GM23248 (cell line): Measurements from ENCODE around the gene ATM. TPM values are rescaled to one million over a fixed set of nuclear protein-coding genes. Genes with fewer than 3 reads are reported as not detected.

Source experiments
- DNase-seq: peaks from one replicate; pipeline ENCODE4 v3.0.0-alpha.2; 2015
- H2AFZ ChIP-seq: fragments of 200-600 bp; sonication (generic); 2 replicates; pipeline ENCODE4 v1.6.1; 2016; ENCODE audit warnings: antibody characterized with exemption
- H3F3A ChIP-seq: fragments of 200-600 bp; sonication (generic); 2 replicates; pipeline ENCODE4 v1.6.1; 2016; ENCODE audit warnings: mild to moderate bottlenecking, antibody characterized with exemption, mixed run types; ENCODE audit not compliant: insufficient read depth
- H3K27ac ChIP-seq: fragments of 200-600 bp; sonication (generic); 2 replicates; pipeline ENCODE4 v1.5.1; 2016; ENCODE audit warnings: mild to moderate bottlenecking
- H3K27me3 ChIP-seq: fragments of 200-600 bp; sonication (generic); replicated peaks from 2 replicates; pipeline ENCODE4 v1.6.1; 2016; ENCODE audit warnings: mild to moderate bottlenecking; ENCODE audit not compliant: insufficient read depth
- H3K36me3 ChIP-seq: fragments of 200-600 bp; sonication (generic); 2 replicates; pipeline ENCODE4 v1.6.1; 2016; ENCODE audit warnings: low read depth, mild to moderate bottlenecking
- H3K4me1 ChIP-seq: fragments of 200-600 bp; sonication (generic); 2 replicates; pipeline ENCODE4 v1.6.1; 2016; ENCODE audit warnings: mild to moderate bottlenecking; ENCODE audit not compliant: insufficient read depth
- H3K4me2 ChIP-seq: fragments of 200-600 bp; sonication (generic); one replicate; pipeline ENCODE4 v1.6.1; 2016; ENCODE audit warnings: mild to moderate bottlenecking; ENCODE audit not compliant: unreplicated experiment
- H3K4me3 ChIP-seq: fragments of 200-600 bp; sonication (generic); 2 replicates; pipeline ENCODE4 v1.5.1; 2016; ENCODE audit warnings: mild to moderate bottlenecking
- H3K79me2 ChIP-seq: fragments of 200-600 bp; sonication (generic); 2 replicates; pipeline ENCODE4 v1.6.1; 2016; ENCODE audit warnings: mild to moderate bottlenecking; ENCODE audit not compliant: insufficient read depth
- H3K9ac ChIP-seq: fragments of 200-600 bp; sonication (generic); 2 replicates; pipeline ENCODE4 v1.6.1; 2016; ENCODE audit warnings: mild to moderate bottlenecking
- H3K9me2 ChIP-seq: fragments of 200-600 bp; sonication (generic); 2 replicates; pipeline ENCODE4 v1.6.1; 2016; ENCODE audit warnings: mixed run types, mild to moderate bottlenecking, moderate library complexity; ENCODE audit not compliant: insufficient read depth
- H3K9me3 ChIP-seq: fragments of 200-600 bp; sonication (generic); one replicate; pipeline ENCODE4 v1.6.1; 2017; ENCODE audit warnings: low read depth
- H4K20me1 ChIP-seq: fragments of 200-600 bp; sonication (generic); 2 replicates; pipeline ENCODE4 v1.6.0; 2016; ENCODE audit not compliant: insufficient read depth
- EZH2 ChIP-seq: fragments of 200-600 bp; sonication (generic); IDR thresholded peaks from 2 replicates; pipeline ENCODE4 v1.6.1; 2018; ENCODE audit warnings: antibody characterized with exemption, mild to moderate bottlenecking; ENCODE audit not compliant: insufficient read depth, poor library complexity, severe bottlenecking
- EZH2phosphoT487 ChIP-seq: fragments of 200-600 bp; sonication (generic); IDR thresholded peaks from 2 replicates; pipeline ENCODE4 v1.6.1; 2018; ENCODE audit warnings: antibody characterized with exemption, moderate library complexity, mild to moderate bottlenecking, low read depth; ENCODE audit not compliant: insufficient read depth
- WGBS, 2 experiments: methylation state at CpG; one replicate each; pipeline ENCODE4 v1.1.6; 2015 to 2017; ENCODE audit warnings: low lambda C conversion rate in 2 of 2, low coverage in 1 of 2; ENCODE audit errors: missing lambda C conversion rate in 2 of 2; 5-methylcytosine and 5-hydroxymethylcytosine counted together
- in situ Hi-C: fragments of 300-500 bp; cut with MboI; formaldehyde crosslinking; loops from 2 replicates; pipeline ENCODE4 v1.15.0; 2020
- polyA plus RNA-seq: library from polyadenylated mRNA; unstranded; fragments of >200 nt; fragmentation: Nextera tagmentation; extraction: Ambion mirVana; gene quantifications from 2 replicates; pipeline ENCODE4 v1.2.1, GENCODE V29; 2016
- total RNA-seq: library from RNA; depleted of rRNA; stranded (reverse); fragments of >200 nt; shearing (Covaris generic); gene quantifications from 2 replicates; pipeline ENCODE4 v1.2.3, GENCODE V29; 2014

Gene ATM
- total and polyA plus RNA-seq, 2 experiments from 2014 or later: 16.5 to 69.2 TPM

- Histone ChIP-seq H3F3A (peaks cover 17% of the 10 kb centered on the region), H2AFZ (no peak overlapping the region), H3K9ac (no peak overlapping the region), H3K4me3 (no peak overlapping the region), H3K4me1 (peaks cover 19% of the 10 kb centered on the region), H3K27ac (no peak overlapping the region), H3K4me2 (no peak overlapping the region), H3K79me2 (no peaks in the 10 kb centered on the region), H3K9me3 (no peaks in the 10 kb centered on the region), H3K36me3 (peaks cover 18% of the 10 kb centered on the region), H4K20me1 (no peaks in the 10 kb centered on the region), H3K27me3 (no peaks in the 10 kb centered on the region), H3K9me2 (no peaks in the 10 kb centered on the region)
- 97 to 99% methylated on average over 3 of the region's 3 CpGs for WGBS, 2 experiments
- in situ Hi-C loops: no loop called here
- DNase-seq: no peak
- TF ChIP-seq EZH2phosphoT487 (no peak), EZH2 (no peak)
Observed at GRCh38 chr11:108316061-108316460, 93.2 kb downstream of the ATM start.

- Histone ChIP-seq H3K4me2 (peak overlapping the region; percentile 53), H3K27ac (peak overlapping the region; percentile 50), H3K9me3 (no peaks in the 10 kb centered on the region), H3K9ac (no peak overlapping the region), H2AFZ (0 out of 2 replicates have a peak overlapping the region, but pooled peaks have one; percentile 6), H3K27me3 (no peaks in the 10 kb centered on the region), H4K20me1 (no peaks in the 10 kb centered on the region), H3K4me3 (peak overlapping the region; percentile 6), H3K79me2 (no peaks in the 10 kb centered on the region), H3K4me1 (peaks cover 32% of the 10 kb centered on the region), H3K9me2 (no peaks in the 10 kb centered on the region), H3K36me3 (peaks cover 10% of the 10 kb centered on the region), H3F3A (peaks cover 18% of the 10 kb centered on the region)
- in situ Hi-C loops: no loop called here
- TF ChIP-seq EZH2phosphoT487 (no peak), EZH2 (no peak)
- DNase-seq: peak; percentile 43
Observed at GRCh38 chr11:108319541-108320145, 96.8 kb downstream of the ATM start.

- Histone ChIP-seq H2AFZ (no peak overlapping the region), H3K4me2 (no peak overlapping the region), H3K9me3 (no peaks in the 10 kb centered on the region), H3K36me3 (peaks cover 19% of the 10 kb centered on the region), H4K20me1 (no peaks in the 10 kb centered on the region), H3K9ac (no peak overlapping the region), H3K27ac (no peak overlapping the region), H3K4me3 (no peak overlapping the region), H3K27me3 (no peaks in the 10 kb centered on the region), H3K79me2 (no peaks in the 10 kb centered on the region), H3K9me2 (no peaks in the 10 kb centered on the region), H3K4me1 (peaks cover 35% of the 10 kb centered on the region), H3F3A (peaks cover 21% of the 10 kb centered on the region)
- in situ Hi-C loops: no loop called here
- TF ChIP-seq EZH2phosphoT487 (no peak), EZH2 (no peak)
- 66 to 77% methylated on average over 3 of the region's 3 CpGs for WGBS, 2 experiments
- DNase-seq: no peak
Observed at GRCh38 chr11:108322666-108323065, 99.8 kb downstream of the ATM start.

- H3K27me3 ChIP-seq: no peaks in the 10 kb centered on the region
- no peaks in the 10 kb centered on the region for H4K20me1 ChIP-seq
- peak; percentile 57 for DNase-seq
- H3K79me2 ChIP-seq: no peaks in the 10 kb centered on the region
- no peak overlapping the region for H3K9ac ChIP-seq
- H3K27ac ChIP-seq: 0 out of 2 replicates have a peak overlapping the region, but pooled peaks have one; percentile 10
- in situ Hi-C loops: no loop called here
- H3F3A ChIP-seq: peaks cover 13% of the 10 kb centered on the region
- H3K9me2 ChIP-seq: no peaks in the 10 kb centered on the region
- no peak for TF ChIP-seq EZH2
- no peak for TF ChIP-seq EZH2phosphoT487
- H2AFZ ChIP-seq: no peak overlapping the region
- peak overlapping the region; percentile 43 for H3K4me2 ChIP-seq
- H3K36me3 ChIP-seq: peaks cover 33% of the 10 kb centered on the region
- no peaks in the 10 kb centered on the region for H3K9me3 ChIP-seq
- no peak overlapping the region for H3K4me3 ChIP-seq
- H3K4me1 ChIP-seq: peaks cover 28% of the 10 kb centered on the region
Observed at GRCh38 chr11:108324587-108324986, 101.7 kb downstream of the ATM start.

- Histone ChIP-seq H3K36me3 (peaks cover 75% of the 10 kb centered on the region), H3K27me3 (no peaks in the 10 kb centered on the region), H3K9me3 (no peaks in the 10 kb centered on the region), H3K4me3 (no peak overlapping the region), H3K4me1 (no peaks in the 10 kb centered on the region), H4K20me1 (no peaks in the 10 kb centered on the region), H3K27ac (no peak overlapping the region), H2AFZ (no peak overlapping the region), H3K9ac (no peak overlapping the region), H3K4me2 (no peak overlapping the region), H3K79me2 (no peaks in the 10 kb centered on the region), H3K9me2 (no peaks in the 10 kb centered on the region), H3F3A (no peaks in the 10 kb centered on the region)
- in situ Hi-C loops: loop anchor here (25.0 kb wide), 1 partner anchor 304 kb away; no protein-coding TSS in a partner anchor
- TF ChIP-seq EZH2 (no peak), EZH2phosphoT487 (no peak)
- DNase-seq: no peak
- 82 to 86% methylated on average over 2 of the region's 2 CpGs for WGBS, 2 experiments
Observed at GRCh38 chr11:108333403-108333899, 110.6 kb downstream of the ATM start.
